Measurements from ENCODE around the gene LRRC47.
A peak's percentile ranks its signal among the peaks of the same experiment; 100 is the strongest.

LRRC47 gene

GRCh38 chr1:3786468-3787348 lies 9.6 kb downstream of the LRRC47 start:
- DNase-seq (no peak), ATAC-seq (no peak)

- DNase-seq (no peak), ATAC-seq (no peak)
Observed at GRCh38 chr1:3785456-3786157, 10.7 kb downstream of the LRRC47 start.

DNA sequence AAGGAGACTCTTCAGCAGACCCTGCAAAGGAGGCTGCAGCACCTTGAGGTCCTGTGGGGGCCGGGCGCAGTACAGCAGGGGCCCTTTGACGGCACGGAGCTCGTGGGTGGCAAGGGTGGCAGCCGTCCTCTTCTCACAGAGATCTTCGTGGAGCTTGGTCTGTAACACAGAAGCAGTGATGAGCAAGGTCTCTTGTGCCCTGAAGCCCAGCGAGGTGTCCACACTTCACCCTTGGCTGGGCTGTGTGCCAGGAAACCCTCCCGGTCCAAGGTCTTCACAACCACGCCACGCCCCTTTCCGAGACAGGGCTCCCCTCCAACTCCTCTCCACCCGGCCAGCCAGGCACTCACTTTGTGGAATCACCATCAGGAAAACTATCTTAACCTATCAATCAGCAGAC lies 11.3 kb downstream of the LRRC47 start:
- DNase-seq (no peak), ATAC-seq (no peak)

DNA sequence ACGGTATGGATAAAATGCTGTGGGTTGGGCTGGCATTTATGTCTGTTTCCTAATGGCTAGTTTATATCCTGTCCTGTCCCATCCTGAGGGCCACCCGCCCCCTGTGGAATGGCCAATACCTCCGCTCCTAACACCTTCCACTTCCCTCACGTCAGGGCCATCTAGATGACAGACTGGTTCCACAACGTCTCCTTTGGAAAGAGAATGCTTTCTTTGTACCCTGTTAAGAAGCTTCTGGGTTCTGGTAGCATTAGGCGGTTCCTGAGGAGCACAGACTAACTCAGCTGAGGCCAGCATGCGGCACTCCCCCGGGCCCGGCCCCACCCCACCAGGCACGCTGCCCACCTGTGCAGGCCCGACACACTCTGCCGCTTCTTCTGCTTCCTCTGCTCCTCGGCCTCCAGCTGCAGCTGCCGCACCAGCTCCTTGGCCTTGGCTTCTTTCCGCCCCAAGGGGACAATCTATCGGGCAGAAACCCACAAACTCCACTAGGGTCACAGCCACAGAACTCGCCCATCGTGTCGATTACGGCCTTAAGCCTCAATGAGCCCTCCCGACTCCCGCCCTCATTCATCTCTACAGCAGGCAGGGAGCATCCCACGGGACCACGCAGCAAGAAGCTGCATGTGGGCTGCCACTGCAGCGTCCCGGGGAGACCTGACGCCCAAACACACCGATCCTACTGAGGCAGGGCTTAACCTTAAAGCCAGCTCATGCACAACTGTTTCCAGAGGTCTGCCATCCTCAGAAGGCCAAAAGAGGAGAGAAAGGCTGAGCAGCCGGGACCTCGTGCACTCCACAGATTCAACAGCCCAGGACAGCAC lies 12.4 kb downstream of the LRRC47 start:
- no peak for ATAC-seq
- DNase-seq: no peak

DNA sequence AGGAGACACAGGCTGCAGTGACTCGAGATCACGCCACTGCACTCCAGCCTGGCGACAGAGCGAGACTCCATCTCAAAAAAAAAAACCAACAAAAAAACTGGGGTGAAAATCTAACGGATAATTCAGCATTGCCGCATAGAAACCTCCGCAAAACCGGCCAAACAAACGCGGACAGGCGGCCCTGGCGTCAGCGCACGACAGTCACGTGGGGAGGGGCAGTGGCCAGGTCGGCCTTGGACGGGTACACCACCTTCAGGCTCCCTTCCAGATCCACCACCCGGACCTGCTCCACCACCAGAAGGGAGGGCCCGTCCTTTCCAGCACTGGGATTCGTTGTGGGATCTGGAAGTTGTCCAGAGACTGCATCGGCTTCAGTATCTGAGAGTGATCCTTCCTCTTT lies 15.4 kb downstream of the LRRC47 start:
- no peak for ATAC-seq
- DNase-seq: no peak

DNA sequence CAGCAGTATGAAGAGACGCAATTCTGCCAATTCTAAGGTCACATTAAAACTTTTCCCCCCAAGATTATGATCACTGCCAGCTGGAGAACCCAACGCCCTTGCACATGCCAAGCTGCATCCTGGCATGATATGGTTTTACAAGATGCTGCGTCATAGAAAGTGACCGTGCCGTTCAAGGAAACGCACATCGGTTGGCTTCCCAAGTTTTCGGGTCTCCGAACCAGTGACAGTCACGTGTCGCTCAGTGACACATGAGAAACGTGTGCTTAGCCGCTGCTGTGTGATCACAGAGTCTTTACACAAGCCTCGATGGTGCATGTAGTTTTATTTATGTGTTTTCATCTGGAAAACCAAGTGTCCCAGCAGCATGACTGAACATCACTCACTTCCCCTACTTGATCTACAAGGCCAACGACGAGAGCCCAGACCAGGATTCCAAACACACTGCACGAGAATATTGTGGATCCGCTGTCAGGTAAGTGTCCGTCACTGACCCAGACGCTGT lies 16.3 kb downstream of the LRRC47 start:
- no peak for ATAC-seq
- no peak for DNase-seq

- DNase-seq: no peak
- no peak for ATAC-seq
Observed at GRCh38 chr1:3779265-3779911, 16.9 kb downstream of the LRRC47 start.

GRCh38 chr1:3778590-3779264 lies 17.6 kb downstream of the LRRC47 start:
- ATAC-seq: no peak

DNA sequence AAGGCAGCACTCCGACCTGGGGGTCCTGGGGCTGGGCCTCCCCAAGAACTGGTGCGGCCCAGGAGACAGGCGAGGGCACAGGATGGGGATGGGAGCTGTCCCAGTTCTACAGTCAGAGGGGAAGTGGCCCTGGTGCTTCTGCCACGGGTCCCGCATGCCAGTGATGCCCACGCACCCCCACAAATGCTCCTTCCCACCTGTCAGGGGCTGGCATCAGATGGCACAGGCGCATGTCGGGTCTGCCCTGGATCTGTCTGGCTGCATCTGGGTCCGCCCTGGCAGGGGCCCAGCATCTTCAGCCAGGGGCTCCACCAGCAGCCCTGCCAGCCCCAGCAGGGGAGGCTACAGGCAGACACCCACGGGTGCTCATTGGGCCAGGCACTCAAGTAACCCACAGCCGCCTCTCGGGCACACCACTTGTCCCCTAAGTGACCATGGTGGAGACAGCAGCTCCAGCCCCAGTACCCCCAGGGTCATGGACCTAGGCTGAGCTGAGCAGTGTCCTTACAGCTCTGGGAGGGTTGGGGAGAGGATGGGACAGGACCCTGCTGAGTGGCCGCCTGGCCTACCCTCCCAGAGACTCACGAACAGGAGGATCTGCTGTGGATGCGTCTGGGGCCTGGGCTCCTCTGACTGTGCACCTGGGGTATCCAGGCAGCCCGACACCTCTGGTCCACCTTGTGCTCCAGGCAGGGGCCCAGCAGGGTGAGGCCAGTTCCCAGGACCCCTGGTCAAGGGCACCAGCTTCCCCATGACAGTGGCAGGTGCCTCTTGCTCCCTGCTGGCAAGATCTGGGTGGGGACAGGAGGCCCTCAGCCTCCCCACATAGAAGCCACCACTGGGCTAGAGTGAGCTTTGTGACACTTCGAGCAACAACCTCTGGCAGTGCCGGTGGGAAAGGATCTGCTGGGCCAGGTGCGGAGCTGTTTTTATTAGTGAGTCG lies 18.4 kb downstream of the LRRC47 start:
- DNase-seq (no peak), ATAC-seq (no peak)

More at GRCh38 chr1:3778590-3779264, 17.6 kb downstream of the LRRC47 start:
- DNase-seq: no peak

DNA sequence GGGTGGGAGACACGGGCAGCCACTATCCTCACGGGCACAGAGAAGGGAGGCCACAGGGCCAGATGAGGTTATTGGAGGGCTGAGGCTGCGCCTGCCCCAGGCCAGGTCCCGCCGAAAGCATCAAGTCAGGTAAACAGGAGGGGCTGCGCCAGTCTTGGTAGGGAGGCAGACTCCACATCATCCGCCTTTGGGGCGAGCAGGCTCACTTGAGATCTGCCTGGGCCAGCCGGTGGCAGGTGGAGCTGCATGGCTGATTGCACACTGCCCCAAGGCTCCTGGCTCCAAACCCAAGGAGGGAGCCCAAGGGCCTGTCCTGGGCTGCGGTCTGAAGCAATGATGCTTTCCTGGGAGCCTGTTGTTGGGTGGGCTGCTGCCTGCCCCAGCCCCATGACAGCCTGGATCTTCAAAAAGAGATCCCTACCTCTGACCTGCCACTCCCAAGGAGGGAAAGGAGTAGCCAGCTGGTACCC lies 19.2 kb downstream of the LRRC47 start:
- DNase-seq: no peak
- ATAC-seq: no peak

DNA sequence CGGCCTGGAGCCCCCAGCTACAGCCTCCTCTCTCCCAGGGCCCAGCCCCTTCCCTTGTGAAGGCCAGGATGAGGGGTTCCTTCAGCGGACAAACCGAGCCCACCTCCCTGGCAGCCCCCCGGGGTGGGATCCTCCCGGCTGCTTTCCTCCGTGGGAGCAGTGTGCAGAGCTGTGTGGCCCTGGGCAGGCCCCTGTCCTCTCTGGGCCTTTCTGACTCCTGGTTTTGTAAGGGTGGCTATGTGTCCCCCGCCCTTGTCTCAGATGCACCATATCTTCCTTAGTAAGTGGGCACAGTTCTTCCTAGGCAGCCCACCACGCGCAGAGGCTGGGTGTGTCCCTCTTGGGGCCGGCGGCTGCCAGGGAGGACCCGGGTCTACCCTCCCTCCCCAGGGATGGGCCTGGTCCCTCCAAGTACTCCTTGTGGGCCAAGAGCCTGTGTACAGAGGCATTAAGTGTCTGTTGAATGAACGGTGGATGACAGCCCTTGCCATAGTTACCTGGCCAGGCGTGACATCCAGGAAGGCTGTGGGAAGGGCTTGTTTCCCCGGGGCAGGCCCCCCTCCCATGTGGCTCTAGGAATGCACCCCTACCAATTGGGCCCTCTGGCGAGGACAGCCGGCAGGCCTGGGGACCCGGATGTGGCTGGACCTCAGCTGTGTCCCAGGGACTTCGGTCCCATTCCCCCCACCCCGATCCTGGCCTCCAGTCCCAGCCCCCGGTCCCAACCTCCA lies 19.9 kb downstream of the LRRC47 start:
- DNase-seq (no peak), ATAC-seq (no peak)

- DNase-seq (peak; percentile 56), ATAC-seq (peak; percentile 48)
Observed at GRCh38 chr1:3775490-3776230, 20.6 kb downstream of the LRRC47 start.

- no peak for ATAC-seq
- no peak for DNase-seq
Observed at GRCh38 chr1:3774946-3775489, 21.3 kb downstream of the LRRC47 start.

DNA sequence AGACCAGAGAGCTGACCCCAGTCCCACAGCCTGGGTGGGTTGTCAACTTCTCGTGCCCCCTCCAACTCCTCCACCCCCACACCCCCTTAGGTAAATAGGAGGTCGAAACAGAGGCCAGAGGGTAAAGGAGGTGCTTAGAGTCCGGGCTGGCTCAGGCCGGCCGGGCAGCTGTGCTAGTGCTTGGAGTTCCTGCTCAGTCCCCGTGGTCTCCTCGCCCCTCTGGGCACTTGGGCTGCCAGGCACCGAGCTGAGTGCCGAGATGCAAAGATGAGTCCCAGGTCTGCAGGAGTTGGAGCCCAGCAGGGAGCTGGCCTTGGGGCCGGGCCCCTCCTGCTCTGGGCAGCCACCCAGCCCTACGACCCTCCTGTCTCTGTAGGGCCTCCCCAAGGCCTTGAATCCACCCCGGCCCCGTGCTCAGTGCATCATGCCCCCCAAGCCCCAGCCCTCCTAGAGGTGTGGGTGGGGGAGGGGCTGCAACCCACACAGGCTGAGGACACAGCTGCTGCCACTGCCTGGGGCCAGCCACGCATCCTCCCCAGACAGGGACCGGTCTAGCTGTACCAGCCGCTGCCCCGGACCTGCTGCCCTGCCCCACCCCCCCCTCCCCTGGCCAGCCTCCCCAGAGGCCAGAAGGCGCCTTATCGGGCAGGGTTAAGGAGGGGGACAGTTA lies 21.9 kb downstream of the LRRC47 start:
- ATAC-seq (no peak), DNase-seq (no peak)

DNA sequence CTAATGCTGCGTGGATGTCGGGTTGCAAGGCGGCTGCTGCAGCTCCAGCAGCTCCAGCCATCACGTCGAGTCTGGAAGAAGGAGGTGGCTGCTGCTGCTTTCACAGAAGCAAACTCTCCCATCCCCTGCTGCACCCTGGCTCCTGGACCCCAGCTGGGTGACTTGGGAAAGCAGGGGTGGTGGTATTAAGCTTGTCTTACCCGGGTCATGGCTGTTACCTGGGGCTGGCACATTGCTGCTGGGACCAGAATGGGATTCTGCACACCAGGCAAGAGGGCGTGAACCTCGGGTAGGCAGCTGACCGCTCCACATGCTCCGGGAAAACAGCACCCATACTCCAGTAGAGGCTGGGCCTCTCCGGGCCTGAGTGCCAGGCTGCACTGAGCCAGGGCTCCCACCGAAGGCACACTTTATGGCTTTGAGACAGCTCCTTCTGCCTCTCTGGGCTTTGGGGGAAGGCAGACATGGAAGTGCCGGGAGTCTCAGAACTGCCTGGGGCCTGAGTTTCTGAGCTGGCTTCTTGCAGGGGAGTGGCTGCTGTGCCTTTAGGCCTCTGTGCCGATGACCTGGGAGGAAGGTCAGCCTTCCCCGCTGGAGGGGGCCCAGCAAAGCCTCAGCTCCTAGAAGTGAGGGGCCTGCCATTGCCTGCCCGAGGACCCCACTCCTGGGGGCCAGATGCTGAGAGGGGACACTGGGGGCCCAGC lies 22.6 kb downstream of the LRRC47 start:
- DNase-seq: no peak

DNA sequence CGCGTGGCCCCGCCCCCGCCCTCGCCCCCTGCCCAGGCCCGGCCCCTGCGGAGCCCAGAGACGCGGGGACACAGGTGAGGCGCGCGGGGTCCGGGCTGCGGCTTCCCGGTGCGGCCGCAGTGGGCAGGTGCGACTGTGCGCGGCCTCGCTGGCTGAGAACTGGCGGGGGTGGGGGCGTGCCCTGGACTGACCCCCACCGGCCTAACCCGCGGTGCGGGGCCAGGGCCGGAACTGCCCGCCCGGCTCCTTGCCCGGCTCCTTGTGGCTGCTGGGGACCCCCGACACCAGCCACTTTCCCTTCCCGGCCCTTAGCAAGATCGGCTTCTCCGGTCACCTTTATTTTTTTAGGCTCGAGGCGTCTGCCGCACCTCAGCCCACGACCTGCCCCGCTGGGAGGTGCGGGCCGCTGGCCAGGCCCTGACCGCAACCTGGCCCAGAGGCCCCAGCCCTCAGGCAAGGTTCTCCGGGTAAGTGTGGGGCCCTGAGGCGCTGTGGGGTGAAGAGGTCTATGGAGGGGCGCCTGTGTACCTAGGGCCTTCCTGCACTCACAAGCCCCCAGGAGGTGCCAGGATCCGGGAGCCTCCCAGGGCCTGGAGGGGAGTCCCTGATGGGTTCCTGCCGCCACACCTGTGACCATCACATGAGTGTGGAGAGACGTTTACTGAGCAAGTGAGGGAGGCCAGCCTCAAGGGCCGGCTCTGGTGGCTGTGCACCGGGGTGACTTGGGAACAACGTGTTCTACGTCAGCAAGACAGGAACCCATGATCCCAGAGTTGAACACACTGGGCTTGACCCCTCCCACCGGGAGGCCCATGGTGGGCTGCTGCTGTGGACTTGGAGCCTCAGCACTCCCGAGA lies 23.4 kb downstream of the LRRC47 start, which contains the start of gene SMIM1:
Gene SMIM1, plus strand, starts transcription at position 35 of the 857 bp plus-strand sequence. CDS start 2,625 bp downstream, outside the sequence.
- ATAC-seq (no peak), DNase-seq (no peak)

More for the DNA sequence above, 22.6 kb downstream of the LRRC47 start:
- no peak for ATAC-seq

Data from stimulated activated naive CD8-positive, alpha-beta T cell treated with anti-CD3 and anti-CD28 coated beads, Interleukin-15, Interleukin-2, amounts not matched to agents 100 U/mL and 50 U/mL, for 24 hours (primary cell).